PC-9 (cell line): ENCODE results near the gene CLBA1.

ENCODE experiments used
- EZH2 ChIP-seq: fragments of 200-600 bp; sonication (generic); IDR thresholded peaks from 2 replicates; pipeline ENCODE4 v1.8.0; 2017; ENCODE audit warnings: antibody characterized with exemption, low read depth
- TF ChIP-seq, protein P1 (sequence below): fragments of 200-600 bp; sonication (generic); conservative IDR thresholded peaks from 2 replicates; pipeline ENCODE4 v1.6.1; 2017; ENCODE audit warnings: mixed run types, antibody characterized with exemption, mild to moderate bottlenecking, moderate library complexity

DNA sequence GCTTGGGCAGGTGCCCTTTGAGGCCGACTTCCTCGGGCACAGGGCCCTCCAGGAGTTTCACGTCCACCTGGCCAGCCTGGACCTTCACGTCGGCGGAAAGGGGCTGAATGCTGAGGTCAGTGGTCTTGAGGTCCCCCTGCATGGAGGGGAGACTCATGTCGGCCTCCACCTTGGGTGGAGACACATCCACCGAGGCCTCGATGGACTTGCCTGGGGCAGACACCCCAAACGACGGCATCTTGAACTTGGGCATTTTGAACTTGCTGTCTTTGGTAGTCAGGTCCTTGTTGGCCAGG, 36.9 kb upstream of the CLBA1 start:
- TF ChIP-seq, protein P1, sequence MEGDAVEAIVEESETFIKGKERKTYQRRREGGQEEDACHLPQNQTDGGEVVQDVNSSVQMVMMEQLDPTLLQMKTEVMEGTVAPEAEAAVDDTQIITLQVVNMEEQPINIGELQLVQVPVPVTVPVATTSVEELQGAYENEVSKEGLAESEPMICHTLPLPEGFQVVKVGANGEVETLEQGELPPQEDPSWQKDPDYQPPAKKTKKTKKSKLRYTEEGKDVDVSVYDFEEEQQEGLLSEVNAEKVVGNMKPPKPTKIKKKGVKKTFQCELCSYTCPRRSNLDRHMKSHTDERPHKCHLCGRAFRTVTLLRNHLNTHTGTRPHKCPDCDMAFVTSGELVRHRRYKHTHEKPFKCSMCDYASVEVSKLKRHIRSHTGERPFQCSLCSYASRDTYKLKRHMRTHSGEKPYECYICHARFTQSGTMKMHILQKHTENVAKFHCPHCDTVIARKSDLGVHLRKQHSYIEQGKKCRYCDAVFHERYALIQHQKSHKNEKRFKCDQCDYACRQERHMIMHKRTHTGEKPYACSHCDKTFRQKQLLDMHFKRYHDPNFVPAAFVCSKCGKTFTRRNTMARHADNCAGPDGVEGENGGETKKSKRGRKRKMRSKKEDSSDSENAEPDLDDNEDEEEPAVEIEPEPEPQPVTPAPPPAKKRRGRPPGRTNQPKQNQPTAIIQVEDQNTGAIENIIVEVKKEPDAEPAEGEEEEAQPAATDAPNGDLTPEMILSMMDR, result no peak
- no peak for TF ChIP-seq EZH2
